ENCODE results near the gene RBCK1.

The RBCK1 gene

GRCh38 chr20:403582-403957 is 4.5 kb upstream of the RBCK1 start:
- ATAC-seq (ENCODE audit: insufficient read depth, low read depth) (no peak), DNase-seq (no peak)
- Histone ChIP-seq H3K4me3 (ENCODE audit: low read depth in 1 of 2, low read length in 2 of 2) (no peak overlapping the region), H3K27me3 (ENCODE audit: insufficient read depth, low read length, poor library complexity) (no peaks in the 10 kb centered on the region), H3K4me1 (ENCODE audit: insufficient read depth, low read length) (peaks cover 58% of the 10 kb centered on the region), H3K79me2 (ENCODE audit: insufficient read depth, low read length) (peaks cover 5% of the 10 kb centered on the region), H2AFZ (ENCODE audit: low read depth, low read length) (no peak overlapping the region), H3K4me2 (ENCODE audit: insufficient read depth, low read length) (no peak overlapping the region), H3K27ac (ENCODE audit: low read length) (peak overlapping the region; percentile 77; the same call in 1 of the 2 replicates), H3K9me3 (ENCODE audit: insufficient read depth, low read length, severe bottlenecking) (no peaks in the 10 kb centered on the region), H3K9ac (ENCODE audit: low read depth, low read length) (no peak overlapping the region), H3K36me3 (ENCODE audit: insufficient read depth, low read length) (peaks cover 4% of the 10 kb centered on the region), H4K20me1 (ENCODE audit: insufficient read depth, low read length) (no peaks in the 10 kb centered on the region)
- TF ChIP-seq EZH2 (IDR thresholded peaks at IDR 0.05; ENCODE audit: borderline replicate concordance, low read depth, low read length, severe bottlenecking) = no peak
- TF ChIP-seq, protein P1, sequence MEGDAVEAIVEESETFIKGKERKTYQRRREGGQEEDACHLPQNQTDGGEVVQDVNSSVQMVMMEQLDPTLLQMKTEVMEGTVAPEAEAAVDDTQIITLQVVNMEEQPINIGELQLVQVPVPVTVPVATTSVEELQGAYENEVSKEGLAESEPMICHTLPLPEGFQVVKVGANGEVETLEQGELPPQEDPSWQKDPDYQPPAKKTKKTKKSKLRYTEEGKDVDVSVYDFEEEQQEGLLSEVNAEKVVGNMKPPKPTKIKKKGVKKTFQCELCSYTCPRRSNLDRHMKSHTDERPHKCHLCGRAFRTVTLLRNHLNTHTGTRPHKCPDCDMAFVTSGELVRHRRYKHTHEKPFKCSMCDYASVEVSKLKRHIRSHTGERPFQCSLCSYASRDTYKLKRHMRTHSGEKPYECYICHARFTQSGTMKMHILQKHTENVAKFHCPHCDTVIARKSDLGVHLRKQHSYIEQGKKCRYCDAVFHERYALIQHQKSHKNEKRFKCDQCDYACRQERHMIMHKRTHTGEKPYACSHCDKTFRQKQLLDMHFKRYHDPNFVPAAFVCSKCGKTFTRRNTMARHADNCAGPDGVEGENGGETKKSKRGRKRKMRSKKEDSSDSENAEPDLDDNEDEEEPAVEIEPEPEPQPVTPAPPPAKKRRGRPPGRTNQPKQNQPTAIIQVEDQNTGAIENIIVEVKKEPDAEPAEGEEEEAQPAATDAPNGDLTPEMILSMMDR (IDR thresholded peaks at IDR 0.05; ENCODE audit: borderline replicate concordance, extremely low read depth, low read length, poor library complexity, severe bottlenecking) = no peak

DNA sequence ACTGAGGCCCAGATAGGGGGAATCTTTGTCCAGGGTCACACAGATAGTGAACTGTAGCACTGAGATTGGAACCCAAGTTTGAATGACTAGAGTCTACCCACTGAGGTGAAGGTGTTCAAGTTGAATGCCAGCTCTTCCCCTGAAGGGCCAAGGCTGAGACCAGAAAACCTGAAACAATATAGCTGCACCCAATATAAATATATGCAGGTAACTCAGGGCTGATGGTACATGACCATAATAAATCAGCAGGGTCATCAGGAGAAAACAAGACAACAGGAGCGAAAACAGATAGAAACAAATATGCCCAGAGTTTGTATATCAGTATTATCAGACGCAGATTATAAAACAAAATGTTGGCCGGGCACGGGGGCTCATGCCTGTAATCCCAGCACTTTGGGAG is 4.0 kb upstream of the RBCK1 start:
- no peak for ATAC-seq (ENCODE audit: insufficient read depth, low read depth)
- no peak overlapping the region for H3K9ac ChIP-seq (ENCODE audit: low read depth, low read length)
- TF ChIP-seq, protein P1 (IDR thresholded peaks at IDR 0.05; ENCODE audit: borderline replicate concordance, extremely low read depth, low read length, poor library complexity, severe bottlenecking) = no peak
- no peak for TF ChIP-seq EZH2 (IDR thresholded peaks at IDR 0.05; ENCODE audit: borderline replicate concordance, low read depth, low read length, severe bottlenecking)

GRCh38 chr20:406200-407132 is 1.6 kb upstream of the RBCK1 start:
- Histone ChIP-seq H3K36me3 (ENCODE audit: insufficient read depth, low read length) (peaks cover 23% of the 10 kb centered on the region), H3K79me2 (ENCODE audit: insufficient read depth, low read length) (peaks cover 32% of the 10 kb centered on the region), H3K4me2 (ENCODE audit: insufficient read depth, low read length) (peak overlapping the region; percentile 91), H3K27me3 (ENCODE audit: insufficient read depth, low read length, poor library complexity) (no peaks in the 10 kb centered on the region), H2AFZ (ENCODE audit: low read depth, low read length) (no peak overlapping the region), H3K4me1 (ENCODE audit: insufficient read depth, low read length) (peaks cover 59% of the 10 kb centered on the region), H3K9me3 (ENCODE audit: insufficient read depth, low read length, severe bottlenecking) (no peaks in the 10 kb centered on the region), H3K9ac (ENCODE audit: low read depth, low read length) (peak overlapping the region; percentile 85; the same call in 1 of the 2 replicates), H3K4me3 (ENCODE audit: low read depth in 1 of 2, low read length in 2 of 2) (0 out of 4 replicates have a peak overlapping the region, but pooled peaks of 1 of the 2 experiments have one; percentile 57), H4K20me1 (ENCODE audit: insufficient read depth, low read length) (peaks cover 10% of the 10 kb centered on the region), H3K27ac (ENCODE audit: low read length) (no peak overlapping the region)
- ATAC-seq (ENCODE audit: insufficient read depth, low read depth) (no peak), DNase-seq (no peak)
- TF ChIP-seq EZH2 (IDR thresholded peaks at IDR 0.05; ENCODE audit: borderline replicate concordance, low read depth, low read length, severe bottlenecking) = no peak
- TF ChIP-seq, protein P1 (IDR thresholded peaks at IDR 0.05; ENCODE audit: borderline replicate concordance, extremely low read depth, low read length, poor library complexity, severe bottlenecking) = no peak

More for the DNA sequence above, 4.0 kb upstream of the RBCK1 start:
- H2AFZ ChIP-seq (ENCODE audit: low read depth, low read length) = no peak overlapping the region
- no peak overlapping the region for H3K4me2 ChIP-seq (ENCODE audit: insufficient read depth, low read length)
- H3K36me3 ChIP-seq (ENCODE audit: insufficient read depth, low read length) = peaks cover 4% of the 10 kb centered on the region; the same call in 1 of the 2 replicates
- peak overlapping the region; percentile 17; the same call in 1 of the 2 replicates for H3K27ac ChIP-seq (ENCODE audit: low read length)
- H3K27me3 ChIP-seq (ENCODE audit: insufficient read depth, low read length, poor library complexity) = no peaks in the 10 kb centered on the region
- H3K4me3 ChIP-seq (ENCODE audit: low read depth in 1 of 2, low read length in 2 of 2) = no peak overlapping the region
- peaks cover 10% of the 10 kb centered on the region for H3K79me2 ChIP-seq (ENCODE audit: insufficient read depth, low read length)
- H3K4me1 ChIP-seq (ENCODE audit: insufficient read depth, low read length) = peaks cover 61% of the 10 kb centered on the region
- no peaks in the 10 kb centered on the region for H3K9me3 ChIP-seq (ENCODE audit: insufficient read depth, low read length, severe bottlenecking)
- DNase-seq = no peak
- H4K20me1 ChIP-seq (ENCODE audit: insufficient read depth, low read length) = no peaks in the 10 kb centered on the region

All from DND-41 (cell line).